ENCODE results near the gene AAMP.
A peak's percentile ranks its signal among the peaks of the same experiment; 100 is the strongest.

Gene AAMP

GRCh38 chr2:218293715-218294429, 23.9 kb upstream of the AAMP start:
- no peaks in the 10 kb centered on the region for H3K27me3 ChIP-seq (ENCODE audit: insufficient read depth, low read length, poor library complexity)
- no peaks in the 10 kb centered on the region for H4K20me1 ChIP-seq (ENCODE audit: insufficient read depth, low read length)
- H3K27ac ChIP-seq (ENCODE audit: low read length), result no peak overlapping the region
- no peak overlapping the region for H2AFZ ChIP-seq (ENCODE audit: low read depth, low read length)
- H3K9ac ChIP-seq (ENCODE audit: low read depth, low read length), result no peak overlapping the region
- H3K79me2 ChIP-seq (ENCODE audit: insufficient read depth, low read length), result no peaks in the 10 kb centered on the region
- no peak for DNase-seq
- no peak overlapping the region for H3K4me2 ChIP-seq (ENCODE audit: insufficient read depth, low read length)
- H3K4me3 ChIP-seq (ENCODE audit: low read depth in 1 of 2, low read length in 2 of 2), result no peak overlapping the region
- no peaks in the 10 kb centered on the region for H3K36me3 ChIP-seq (ENCODE audit: insufficient read depth, low read length)
- H3K9me3 ChIP-seq (ENCODE audit: insufficient read depth, low read length, severe bottlenecking), result no peaks in the 10 kb centered on the region
- ATAC-seq (ENCODE audit: insufficient read depth, low read depth), result no peak
- TF ChIP-seq CTCF (IDR thresholded peaks at IDR 0.05; ENCODE audit: borderline replicate concordance, extremely low read depth, low read length, poor library complexity, severe bottlenecking) (no peak), EZH2 (IDR thresholded peaks at IDR 0.05; ENCODE audit: borderline replicate concordance, low read depth, low read length, severe bottlenecking) (no peak)
- H3K4me1 ChIP-seq (ENCODE audit: insufficient read depth, low read length), result no peaks in the 10 kb centered on the region

DNA sequence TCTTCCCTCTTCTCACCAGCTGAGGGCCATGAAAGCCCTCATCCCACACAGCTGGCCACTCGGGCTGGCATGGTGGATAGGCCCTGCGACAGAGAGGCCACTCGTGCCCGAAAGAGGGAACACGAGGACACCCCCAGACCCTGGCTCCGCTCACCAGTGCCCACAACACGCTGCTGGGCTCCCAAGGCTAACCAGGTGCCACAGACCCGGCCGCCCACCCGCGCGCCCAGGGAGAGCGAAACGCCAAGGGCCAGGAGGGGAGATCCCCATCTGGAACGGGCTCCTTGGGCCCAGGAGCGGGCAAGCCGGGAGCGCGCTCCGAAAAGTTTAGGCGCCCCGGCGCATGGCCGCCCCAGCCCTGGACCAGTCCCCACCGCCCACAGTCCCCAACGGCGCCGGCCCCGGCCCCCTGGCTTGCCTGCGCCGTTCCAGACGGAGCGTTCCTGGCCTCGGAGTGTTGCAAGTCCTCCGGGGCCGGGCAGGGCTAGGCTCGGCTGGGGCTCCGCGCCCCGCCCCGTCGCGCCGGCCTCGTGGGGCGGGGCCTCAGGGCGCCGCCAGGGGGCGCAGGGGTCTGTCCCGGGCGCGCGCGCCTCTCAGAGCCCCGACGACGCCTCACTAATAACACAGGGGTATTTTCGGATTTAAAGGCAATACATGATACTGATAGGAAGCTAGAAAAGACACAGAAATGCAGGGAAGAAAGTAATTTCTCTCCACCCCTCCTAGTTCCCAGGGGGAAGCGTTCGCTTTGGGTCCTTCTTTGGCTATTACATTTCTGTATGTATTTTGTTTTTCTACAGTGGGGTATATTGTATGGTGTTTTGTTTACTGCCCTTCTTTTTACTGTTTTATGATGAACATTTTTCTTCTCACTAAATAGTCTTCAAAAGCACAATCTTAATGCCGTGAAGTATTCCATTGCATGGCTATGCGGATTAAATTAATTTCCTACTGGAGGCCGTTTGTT, 22.4 kb upstream of the AAMP start, which contains the start of gene TMBIM1:
Gene TMBIM1 (minus strand): TSS at position 456 of the 967 bp plus-strand sequence. CDS start 10,362 bp downstream, outside the sequence.
- H3K27ac ChIP-seq (ENCODE audit: low read length), result no peak within 1 kb of the TSS
- peaks cover under 1% of the 10 kb centered on the region; the same call in 1 of the 2 replicates for H3K4me1 ChIP-seq (ENCODE audit: insufficient read depth, low read length)
- ATAC-seq (ENCODE audit: insufficient read depth, low read depth), result 0 out of 3 replicates have a peak, but pooled peaks have one; percentile 32

GRCh38 chr2:218291318-218292047, 21.5 kb upstream of the AAMP start:
- Histone ChIP-seq H3K4me1 (ENCODE audit: insufficient read depth, low read length) (peaks cover 9% of the 10 kb centered on the region), H3K27me3 (ENCODE audit: insufficient read depth, low read length, poor library complexity) (no peaks in the 10 kb centered on the region), H3K4me3 (ENCODE audit: low read depth in 1 of 2, low read length in 2 of 2) (no peak overlapping the region), H3K4me2 (ENCODE audit: insufficient read depth, low read length) (no peak overlapping the region), H3K79me2 (ENCODE audit: insufficient read depth, low read length) (no peaks in the 10 kb centered on the region), H3K27ac (ENCODE audit: low read length) (no peak overlapping the region), H3K9me3 (ENCODE audit: insufficient read depth, low read length, severe bottlenecking) (no peaks in the 10 kb centered on the region), H3K9ac (ENCODE audit: low read depth, low read length) (no peak overlapping the region), H3K36me3 (ENCODE audit: insufficient read depth, low read length) (no peaks in the 10 kb centered on the region), H2AFZ (ENCODE audit: low read depth, low read length) (no peak overlapping the region), H4K20me1 (ENCODE audit: insufficient read depth, low read length) (no peaks in the 10 kb centered on the region)
- no peak for TF ChIP-seq CTCF (IDR thresholded peaks at IDR 0.05; ENCODE audit: borderline replicate concordance, extremely low read depth, low read length, poor library complexity, severe bottlenecking)
- no peak for TF ChIP-seq EZH2 (IDR thresholded peaks at IDR 0.05; ENCODE audit: borderline replicate concordance, low read depth, low read length, severe bottlenecking)
- DNase-seq, result no peak
- ATAC-seq (ENCODE audit: insufficient read depth, low read depth), result no peak

More for the DNA sequence above, 22.4 kb upstream of the AAMP start, which contains the start of gene TMBIM1:
- H3K36me3 ChIP-seq (ENCODE audit: insufficient read depth, low read length), result no peaks in the 10 kb centered on the region
- H3K9ac ChIP-seq (ENCODE audit: low read depth, low read length), result no peak within 1 kb of the TSS
- H2AFZ ChIP-seq (ENCODE audit: low read depth, low read length), result no peak within 1 kb of the TSS
- TF ChIP-seq EZH2 (IDR thresholded peaks at IDR 0.05; ENCODE audit: borderline replicate concordance, low read depth, low read length, severe bottlenecking) (no peak), CTCF (IDR thresholded peaks at IDR 0.05; ENCODE audit: borderline replicate concordance, extremely low read depth, low read length, poor library complexity, severe bottlenecking) (no peak)
- no peaks in the 10 kb centered on the region for H3K9me3 ChIP-seq (ENCODE audit: insufficient read depth, low read length, severe bottlenecking)
- H3K4me3 ChIP-seq (ENCODE audit: low read depth in 1 of 2, low read length in 2 of 2), result no peak within 1 kb of the TSS
- no peak within 1 kb of the TSS for H3K4me2 ChIP-seq (ENCODE audit: insufficient read depth, low read length)
- DNase-seq, result no peak
- no peaks in the 10 kb centered on the region for H4K20me1 ChIP-seq (ENCODE audit: insufficient read depth, low read length)
- no peaks in the 10 kb centered on the region for H3K27me3 ChIP-seq (ENCODE audit: insufficient read depth, low read length, poor library complexity)
- H3K79me2 ChIP-seq (ENCODE audit: insufficient read depth, low read length), result no peaks in the 10 kb centered on the region

All from DND-41 (cell line).